OCI-LY7 (cell line): ENCODE results near the gene SPECC1.

Experiments used
- EZH2phosphoT487 ChIP-seq: fragments of 200-600 bp; sonication (generic); IDR thresholded peaks from 2 replicates; pipeline ENCODE4 v1.6.1; 2018; ENCODE audit warnings: low read depth, borderline replicate concordance, mild to moderate bottlenecking, mixed run types, antibody characterized with exemption, low read length, moderate library complexity, mixed read lengths
- TF ChIP-seq, protein P1 (sequence below): fragments of 200-600 bp; sonication (generic); conservative IDR thresholded peaks from 2 replicates; pipeline ENCODE4 v1.5.1; 2014; ENCODE audit warnings: mild to moderate bottlenecking, antibody characterized with exemption, low read length, moderate library complexity, mixed read lengths

DNA sequence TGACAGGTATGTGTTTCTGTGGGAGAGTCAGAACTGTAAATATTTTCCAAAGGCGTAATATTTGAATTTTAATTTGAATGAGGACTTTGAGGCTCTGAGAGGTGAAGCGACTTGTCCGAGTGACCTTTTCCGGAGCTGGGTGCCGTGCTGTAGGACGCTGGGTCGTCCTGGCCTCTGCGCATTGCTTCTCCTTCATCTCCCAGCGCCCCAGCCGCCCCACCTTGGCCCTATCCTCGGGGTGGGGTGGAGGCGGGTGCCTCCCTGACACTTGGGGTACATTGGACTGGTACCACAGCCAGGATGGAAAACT is 147.8 kb downstream of the SPECC1 start:
- TF ChIP-seq, protein P1, sequence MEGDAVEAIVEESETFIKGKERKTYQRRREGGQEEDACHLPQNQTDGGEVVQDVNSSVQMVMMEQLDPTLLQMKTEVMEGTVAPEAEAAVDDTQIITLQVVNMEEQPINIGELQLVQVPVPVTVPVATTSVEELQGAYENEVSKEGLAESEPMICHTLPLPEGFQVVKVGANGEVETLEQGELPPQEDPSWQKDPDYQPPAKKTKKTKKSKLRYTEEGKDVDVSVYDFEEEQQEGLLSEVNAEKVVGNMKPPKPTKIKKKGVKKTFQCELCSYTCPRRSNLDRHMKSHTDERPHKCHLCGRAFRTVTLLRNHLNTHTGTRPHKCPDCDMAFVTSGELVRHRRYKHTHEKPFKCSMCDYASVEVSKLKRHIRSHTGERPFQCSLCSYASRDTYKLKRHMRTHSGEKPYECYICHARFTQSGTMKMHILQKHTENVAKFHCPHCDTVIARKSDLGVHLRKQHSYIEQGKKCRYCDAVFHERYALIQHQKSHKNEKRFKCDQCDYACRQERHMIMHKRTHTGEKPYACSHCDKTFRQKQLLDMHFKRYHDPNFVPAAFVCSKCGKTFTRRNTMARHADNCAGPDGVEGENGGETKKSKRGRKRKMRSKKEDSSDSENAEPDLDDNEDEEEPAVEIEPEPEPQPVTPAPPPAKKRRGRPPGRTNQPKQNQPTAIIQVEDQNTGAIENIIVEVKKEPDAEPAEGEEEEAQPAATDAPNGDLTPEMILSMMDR: no peak
- no peak for TF ChIP-seq EZH2phosphoT487
